ENCODE results near the gene GLIS2. TPM values are rescaled to one million over a fixed set of nuclear protein-coding genes. Genes with fewer than 3 reads are reported as not detected.

GLIS2 gene
- polyA plus RNA-seq, 1 experiment, result 8.8 TPM

- ChIA-PET CTCF (interaction anchor here (0.6 to 8.4 kb wide), 6 partner anchors 11 to 96 kb away, joined by 3 to 86 read pairs (median 10); no protein-coding TSS in a partner anchor), POLR2A (no interaction called here)
- H3K36me3 ChIP-seq (ENCODE audit: control insufficient read depth, insufficient read depth, low read length), result peaks cover 2% of the 10 kb centered on the region; the same call in 1 of the 2 replicates
- no peak for TF ChIP-seq CTCF (IDR thresholded peaks at IDR 0.05; ENCODE audit: insufficient read depth, low read depth, low read length)
- no peaks in the 10 kb centered on the region for H3K27me3 ChIP-seq (ENCODE audit: control insufficient read depth, insufficient read depth, low read length)
- DNase-seq (ENCODE audit: low read depth), result no peak
- no peak overlapping the region for H3K4me3 ChIP-seq (ENCODE audit: low read depth, low read length)
These were observed 54.3 kb downstream of the GLIS2 start for GRCh38 chr16:4370151-4370550.

GRCh38 chr16:4370570-4371356 is 54.9 kb downstream of the GLIS2 start:
- TF ChIP-seq CTCF (IDR thresholded peaks at IDR 0.05; ENCODE audit: insufficient read depth, low read depth, low read length), result no peak
- Histone ChIP-seq H3K36me3 (ENCODE audit: control insufficient read depth, insufficient read depth, low read length) (peaks cover 3% of the 10 kb centered on the region), H3K4me3 (ENCODE audit: low read depth, low read length) (no peak overlapping the region), H3K27me3 (ENCODE audit: control insufficient read depth, insufficient read depth, low read length) (no peaks in the 10 kb centered on the region)
- POLR2A ChIA-PET, result no interaction called here
- DNase-seq (ENCODE audit: low read depth), result no peak
- CTCF ChIA-PET, result interaction anchor here (1.3 to 8.4 kb wide), 5 partner anchors 12 to 97 kb away, joined by 4 to 86 read pairs (median 17); no protein-coding TSS in a partner anchor

GRCh38 chr16:4371357-4372000 is 55.6 kb downstream of the GLIS2 start, which contains the start of gene VASN:
Gene VASN (plus strand): TSS chr16:4371848. CDS start chr16:4380878, 9,030 bp downstream.
- TF ChIP-seq CTCF (IDR thresholded peaks at IDR 0.05; ENCODE audit: insufficient read depth, low read depth, low read length), result no peak
- CTCF ChIA-PET, result interaction anchor here (1.3 to 8.4 kb wide), 4 partner anchors 12 to 98 kb away, joined by 4 to 86 read pairs (median 26); no protein-coding TSS in a partner anchor
- peaks cover 7% of the 10 kb centered on the region for H3K36me3 ChIP-seq (ENCODE audit: control insufficient read depth, insufficient read depth, low read length)
- peak within 1 kb of the TSS; percentile 97 for H3K4me3 ChIP-seq (ENCODE audit: low read depth, low read length)
- POLR2A ChIA-PET, result no interaction called here
- DNase-seq (ENCODE audit: low read depth), result no peak
- H3K27me3 ChIP-seq (ENCODE audit: control insufficient read depth, insufficient read depth, low read length), result no peaks in the 10 kb centered on the region

- H3K27me3 ChIP-seq (ENCODE audit: control insufficient read depth, insufficient read depth, low read length), result no peaks in the 10 kb centered on the region
- DNase-seq (ENCODE audit: low read depth), result no peak
- peaks cover 8% of the 10 kb centered on the region for H3K36me3 ChIP-seq (ENCODE audit: control insufficient read depth, insufficient read depth, low read length)
- POLR2A ChIA-PET, result no interaction called here
- CTCF ChIA-PET, result interaction anchor here (2.2 kb wide), 1 partner anchor 31 kb away, joined by 18 read pairs; no protein-coding TSS in a partner anchor
- TF ChIP-seq CTCF (IDR thresholded peaks at IDR 0.05; ENCODE audit: insufficient read depth, low read depth, low read length), result no peak
- peak overlapping the region; percentile 97 for H3K4me3 ChIP-seq (ENCODE audit: low read depth, low read length)
These were observed 56.2 kb downstream of the GLIS2 start for GRCh38 chr16:4372001-4372577.
